MV-4-11 (cell line): ENCODE data around the gene PDE5A.
"Not testable (repeated sequence)": the region's sequence is repeated elsewhere in the genome, so short reads cannot be mapped to it uniquely, and the experiment has no call there.

Experiments used
- DNase-seq: peaks from one replicate; lab custom pipeline; 2025; lab: John Stamatoyannopoulos, UW

PDE5A gene

DNA sequence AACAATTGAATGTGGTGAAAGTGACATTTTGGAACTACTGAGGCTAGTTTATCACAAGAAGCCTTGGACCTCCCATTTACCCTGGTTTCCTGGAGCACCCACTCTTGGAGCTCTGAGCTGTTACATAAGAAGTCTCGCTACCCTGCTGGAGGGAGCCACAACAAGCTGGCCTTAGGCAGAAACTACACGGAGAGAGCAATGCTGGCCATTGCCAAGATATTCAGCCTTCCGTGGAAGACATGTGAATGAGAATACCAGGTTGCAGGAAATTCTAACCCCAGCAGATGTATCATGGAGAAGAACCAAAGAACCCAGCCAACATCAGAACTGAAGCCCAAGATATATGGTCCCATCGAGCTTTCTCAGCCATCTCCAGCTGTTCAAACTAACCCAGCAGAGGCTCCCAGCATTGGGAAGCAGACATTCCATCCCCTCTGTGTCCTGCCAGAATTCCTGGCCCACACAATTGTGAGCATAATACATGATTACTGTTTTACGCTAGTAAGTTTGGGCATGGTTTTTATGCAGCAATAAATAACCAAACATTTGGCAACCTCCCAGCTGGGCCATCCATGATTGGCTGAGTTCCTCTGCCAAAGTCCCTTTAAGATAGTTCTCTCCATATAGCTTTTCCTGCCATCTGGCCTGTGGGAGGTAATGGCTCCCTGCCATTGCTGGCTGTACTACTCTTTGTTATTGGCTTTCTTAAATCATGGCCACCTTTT is 17.9 kb upstream of the PDE5A start:
- no peak for DNase-seq

GRCh38 chr4:119643306-119644042 is 14.9 kb upstream of the PDE5A start:
- no peak for DNase-seq

DNA sequence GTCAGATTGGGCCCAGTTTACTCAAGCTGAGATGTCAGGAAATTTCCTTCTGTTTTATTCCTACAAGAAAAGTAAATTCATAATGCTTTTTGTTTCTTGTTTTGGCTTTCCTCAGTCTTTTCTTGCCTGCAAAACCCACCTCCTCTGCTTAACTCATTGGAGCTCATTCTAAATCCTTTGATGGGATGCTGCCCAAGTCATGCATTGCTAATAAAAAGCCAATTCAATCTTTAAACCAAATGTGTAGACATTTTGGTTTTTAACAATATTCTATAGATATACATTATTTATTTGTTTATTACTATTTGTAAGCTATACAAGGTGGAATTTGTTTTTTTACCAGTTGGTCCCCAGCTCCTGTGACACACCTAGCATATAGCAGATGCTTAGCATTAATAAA is 13.2 kb upstream of the PDE5A start:
- DNase-seq, result no peak

- DNase-seq, result no peak
These were observed 9.8 kb upstream of the PDE5A start for GRCh38 chr4:119638359-119638758.

DNA sequence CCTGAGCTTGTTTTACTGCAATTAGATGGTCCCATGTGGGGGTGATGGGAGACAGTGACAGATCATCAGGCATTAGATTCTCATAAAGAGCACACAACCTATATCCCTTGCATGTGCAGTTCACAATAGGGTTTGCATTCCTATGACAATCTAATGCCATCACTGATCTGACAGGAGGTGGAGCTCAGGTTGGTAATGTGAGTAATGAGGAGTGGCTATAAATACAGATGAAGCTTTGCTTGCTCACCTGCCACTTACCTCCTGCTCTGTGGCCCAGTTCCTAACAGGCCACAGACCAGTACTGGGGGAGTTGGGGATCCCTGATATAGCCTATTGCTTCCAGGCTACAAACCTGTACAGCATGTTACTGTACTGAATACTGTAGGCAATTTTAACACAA is 8.2 kb upstream of the PDE5A start:
- DNase-seq, result not testable (repeated sequence)

- DNase-seq, result no peak
These were observed 3.6 kb upstream of the PDE5A start for GRCh38 chr4:119632216-119632615.

DNA sequence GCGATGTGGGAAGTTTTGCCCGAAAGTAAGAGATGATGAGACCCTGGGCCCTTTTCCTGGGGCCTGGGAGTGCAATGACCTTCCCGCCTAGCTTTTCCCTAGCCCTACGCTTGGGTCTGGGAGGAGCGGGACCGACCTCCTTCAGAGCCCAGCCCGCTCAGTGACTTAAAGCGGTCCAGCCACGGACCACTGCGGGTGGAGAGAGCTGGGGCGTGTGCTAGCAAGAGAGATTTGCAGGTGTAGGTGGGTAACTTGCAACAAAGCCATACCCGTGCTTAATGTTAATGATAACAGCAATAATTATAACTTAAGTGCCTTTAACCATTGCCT is 503 bp upstream of the PDE5A start:
- no peak for DNase-seq

- no peak for DNase-seq
These were observed 1.0 kb downstream of the PDE5A start for GRCh38 chr4:119627267-119628255.

DNA sequence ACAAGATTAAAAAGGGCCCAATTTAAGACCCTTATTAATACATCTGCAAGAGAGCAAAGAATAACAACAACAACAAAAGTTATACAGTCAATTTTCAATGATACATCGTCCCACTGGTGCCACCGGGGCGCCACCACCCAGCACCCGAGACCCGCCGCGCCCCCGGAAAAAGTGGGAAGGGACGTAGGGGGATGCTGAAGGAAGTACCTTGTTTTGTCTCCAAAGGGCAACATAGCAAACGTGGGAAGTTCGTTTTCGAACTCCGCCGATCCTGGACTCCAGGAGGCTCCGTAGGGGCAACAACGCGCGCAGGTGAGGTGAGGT is 1.7 kb downstream of the PDE5A start:
- no peak for DNase-seq

GRCh38 chr4:119626420-119626819 is 2.2 kb downstream of the PDE5A start:
- DNase-seq, result no peak

- no peak for DNase-seq
These were observed 2.8 kb downstream of the PDE5A start for GRCh38 chr4:119625761-119626160.

- no peak for DNase-seq
These were observed 4.2 kb downstream of the PDE5A start for GRCh38 chr4:119624356-119624755.

DNA sequence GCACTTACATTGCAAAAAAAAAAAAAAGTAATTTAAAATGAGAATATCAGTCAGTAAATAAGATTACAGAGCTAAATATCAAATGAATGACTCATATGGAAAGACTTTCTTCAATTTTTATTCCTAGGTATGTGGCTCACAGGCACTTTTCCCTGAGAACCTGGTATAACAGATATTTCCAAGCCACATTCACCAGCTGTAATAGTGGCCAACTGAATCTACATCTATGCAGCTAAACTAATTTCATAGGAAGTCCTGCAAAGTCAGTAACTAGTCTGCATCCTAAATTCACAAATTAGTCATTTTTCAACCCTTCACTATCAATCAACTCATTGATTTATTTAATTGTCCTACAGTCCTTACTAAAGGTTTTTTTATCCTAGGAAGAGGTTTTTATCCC is 5.6 kb downstream of the PDE5A start:
- no peak for DNase-seq

- DNase-seq, result no peak
These were observed 13.4 kb downstream of the PDE5A start for GRCh38 chr4:119615068-119615719.

- DNase-seq, result no peak
These were observed 24.3 kb downstream of the PDE5A start for GRCh38 chr4:119604266-119604665.

GRCh38 chr4:119602366-119602765 is 26.2 kb downstream of the PDE5A start:
- no peak for DNase-seq

- DNase-seq, result no peak
These were observed 30.1 kb downstream of the PDE5A start for GRCh38 chr4:119598521-119598920.

DNA sequence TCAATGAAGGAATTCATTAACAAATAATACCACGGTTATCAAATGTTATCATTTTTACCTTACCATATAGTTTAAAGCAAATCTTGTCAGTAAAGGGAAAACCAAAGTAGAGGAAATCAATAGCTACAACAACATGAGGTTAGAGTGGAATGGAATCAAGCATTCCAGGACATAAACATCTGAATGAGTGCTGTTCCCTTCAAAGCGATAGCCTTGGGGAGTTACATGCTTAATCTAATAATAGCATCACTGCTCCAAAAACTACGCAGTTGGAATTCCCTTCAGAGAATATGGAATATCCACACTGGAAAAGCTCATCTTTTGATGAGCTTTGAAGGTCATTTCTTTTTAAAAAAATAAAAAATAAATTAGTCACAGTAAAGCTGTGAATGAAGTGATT is 31.2 kb downstream of the PDE5A start:
- no peak for DNase-seq

DNA sequence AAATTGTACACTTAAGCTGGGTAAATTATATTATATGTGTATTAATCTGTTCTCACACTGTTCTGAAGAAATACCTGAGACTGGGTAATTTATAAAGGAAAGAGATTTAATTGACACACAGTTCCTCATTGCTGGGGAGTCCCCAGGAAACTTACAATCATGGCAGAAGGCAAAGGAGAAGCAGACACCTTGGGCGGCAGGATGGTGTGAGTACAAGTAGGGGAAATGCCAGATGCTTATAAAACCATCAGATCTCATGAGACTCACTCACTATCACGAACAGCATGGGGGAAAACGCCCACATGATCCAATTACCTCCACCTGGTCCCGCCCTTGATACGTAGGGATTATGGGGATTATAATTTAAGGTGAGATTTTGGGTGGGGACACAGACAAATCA is 34.9 kb downstream of the PDE5A start:
- DNase-seq, result no peak

DNA sequence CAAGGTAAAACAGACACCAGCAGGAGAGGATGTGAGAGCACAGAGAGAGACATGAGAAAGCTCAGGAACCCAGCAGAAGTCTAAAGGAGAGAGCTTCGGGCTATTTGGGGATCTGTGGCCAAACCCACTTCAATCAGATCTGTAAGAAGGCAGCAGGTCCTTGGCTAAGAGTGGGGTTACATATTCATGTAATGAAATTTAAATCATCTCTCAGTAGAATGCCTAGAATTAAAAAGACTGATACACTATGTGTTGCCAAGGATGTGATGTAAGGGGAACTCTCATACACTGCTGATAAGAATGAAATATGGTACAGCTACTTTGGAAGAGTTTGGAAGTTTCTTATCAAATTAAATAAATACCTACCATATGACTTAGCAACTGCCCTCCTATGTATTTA is 35.8 kb downstream of the PDE5A start:
- DNase-seq, result no peak

GRCh38 chr4:119589165-119589564 is 39.4 kb downstream of the PDE5A start:
- DNase-seq, result no peak

DNA sequence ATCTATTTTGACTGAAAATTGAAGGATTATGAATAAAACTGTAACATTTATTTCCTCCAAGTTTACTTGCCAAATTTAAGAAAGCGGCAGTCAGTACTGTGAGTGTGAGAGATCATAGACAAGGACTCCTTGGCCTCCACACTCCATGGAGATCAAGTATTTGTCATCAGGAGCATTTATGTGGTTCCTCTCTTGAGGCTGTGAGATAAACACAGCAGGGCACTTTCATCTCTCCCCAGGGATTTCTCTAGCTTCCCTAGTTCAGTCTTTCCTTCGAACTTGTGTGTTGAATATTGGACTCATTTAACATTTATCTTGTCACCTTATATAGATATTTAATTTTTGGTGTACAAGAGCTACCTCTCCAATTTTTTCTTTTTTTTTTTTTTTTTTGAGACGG is 40.8 kb downstream of the PDE5A start:
- DNase-seq, result no peak
